Activated T-cell treated with anti-CD3 and anti-CD28 coated beads for 24 hours (primary cell): Measurements from ENCODE around the gene RSL1D1.
"Not testable (repeated sequence)": the region's sequence is repeated elsewhere in the genome, so short reads cannot be mapped to it uniquely, and the experiment has no call there.

Experiments
- DNase-seq: peaks from one replicate; pipeline ENCODE4 v3.0.0-alpha.2; 2020; ENCODE audit warnings: low read depth

The RSL1D1 gene

GRCh38 chr16:11797166-11797956, 54.0 kb downstream of the RSL1D1 start, which contains the start of gene ZC3H7A:
TSS of gene ZC3H7A (minus strand) at chr16:11797258. CDS start at chr16:11782354, 14,904 bp downstream.
- DNase-seq, result peak; percentile 90

GRCh38 chr16:11796227-11797165, 54.8 kb downstream of the RSL1D1 start:
- no peak for DNase-seq

GRCh38 chr16:11795887-11796226, 55.5 kb downstream of the RSL1D1 start:
- DNase-seq, result no peak

GRCh38 chr16:11794996-11795886, 56.1 kb downstream of the RSL1D1 start:
- no peak for DNase-seq

DNA sequence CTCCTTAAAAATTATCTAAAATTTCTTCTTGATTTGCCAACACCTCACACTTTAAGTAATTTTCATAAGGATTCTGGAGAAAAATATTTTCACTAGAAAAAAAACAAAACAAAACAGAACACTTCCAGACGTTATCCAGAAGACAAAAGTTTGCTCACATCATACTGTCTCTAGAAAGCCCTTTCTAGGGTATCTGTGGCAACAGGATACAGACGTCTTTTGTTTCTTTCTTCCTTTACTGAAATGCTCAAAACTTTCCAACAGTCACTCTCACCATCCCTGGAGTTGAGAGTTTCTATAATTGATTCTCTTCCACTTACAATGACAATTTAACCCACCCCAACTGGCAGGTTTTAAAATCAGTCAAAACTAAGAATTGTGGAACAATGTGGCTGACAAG, 56.9 kb downstream of the RSL1D1 start:
- DNase-seq, result no peak

- no peak for DNase-seq
Measured at GRCh38 chr16:11793840-11794239, 57.5 kb downstream of the RSL1D1 start.

- DNase-seq, result no peak
Measured at GRCh38 chr16:11792410-11793241, 58.7 kb downstream of the RSL1D1 start.

DNA sequence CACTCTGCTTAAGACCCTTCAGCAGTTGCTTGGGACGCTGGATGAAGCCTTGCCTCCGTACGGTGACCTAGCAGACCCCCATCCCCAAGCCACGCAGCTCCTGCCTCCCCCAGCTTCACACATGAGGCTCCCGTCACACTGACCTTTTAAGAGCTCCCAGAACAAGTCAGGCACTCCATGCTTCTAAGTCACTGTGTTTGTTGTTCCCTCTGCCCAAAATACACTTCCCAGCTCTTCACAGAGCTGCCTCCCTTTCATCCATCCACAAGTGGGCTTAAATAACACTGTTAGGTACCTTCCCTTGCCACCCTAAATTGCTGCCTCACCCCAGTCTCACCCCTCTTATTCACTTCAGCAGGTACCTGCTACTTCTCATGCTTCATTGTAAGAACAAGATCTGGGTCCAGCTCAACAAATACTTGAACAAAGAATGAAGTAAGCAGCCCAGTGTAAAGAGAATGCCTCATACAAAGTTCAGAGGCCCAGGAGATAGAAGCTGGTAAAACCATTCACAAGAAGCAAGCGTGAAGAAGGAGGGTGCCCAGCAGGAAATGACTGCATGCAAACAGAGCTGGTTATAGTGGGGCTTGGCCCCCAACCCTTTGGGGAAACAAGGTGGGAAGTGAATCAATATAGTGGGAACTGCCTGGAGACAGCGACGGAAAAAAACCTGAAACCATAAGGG, 60.1 kb downstream of the RSL1D1 start:
- no peak for DNase-seq

DNA sequence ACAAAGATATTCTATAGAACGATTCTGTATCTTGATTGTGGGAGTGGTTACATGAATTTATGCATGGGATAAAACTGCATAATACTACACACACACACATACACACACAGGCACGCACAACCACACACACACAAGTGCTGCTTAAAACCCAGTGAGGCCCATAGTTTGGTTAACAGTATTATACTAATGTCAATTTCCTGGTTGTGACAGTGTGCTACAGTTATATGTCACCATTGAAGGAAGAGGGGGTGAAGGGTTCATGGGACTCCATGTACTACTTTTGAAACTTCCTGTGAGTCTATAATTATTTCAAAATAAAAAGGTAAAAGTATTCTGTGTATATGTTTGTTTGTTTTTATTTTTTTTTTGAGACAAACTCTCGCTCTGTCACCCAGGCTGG, 62.4 kb downstream of the RSL1D1 start:
- DNase-seq, result no peak

DNA sequence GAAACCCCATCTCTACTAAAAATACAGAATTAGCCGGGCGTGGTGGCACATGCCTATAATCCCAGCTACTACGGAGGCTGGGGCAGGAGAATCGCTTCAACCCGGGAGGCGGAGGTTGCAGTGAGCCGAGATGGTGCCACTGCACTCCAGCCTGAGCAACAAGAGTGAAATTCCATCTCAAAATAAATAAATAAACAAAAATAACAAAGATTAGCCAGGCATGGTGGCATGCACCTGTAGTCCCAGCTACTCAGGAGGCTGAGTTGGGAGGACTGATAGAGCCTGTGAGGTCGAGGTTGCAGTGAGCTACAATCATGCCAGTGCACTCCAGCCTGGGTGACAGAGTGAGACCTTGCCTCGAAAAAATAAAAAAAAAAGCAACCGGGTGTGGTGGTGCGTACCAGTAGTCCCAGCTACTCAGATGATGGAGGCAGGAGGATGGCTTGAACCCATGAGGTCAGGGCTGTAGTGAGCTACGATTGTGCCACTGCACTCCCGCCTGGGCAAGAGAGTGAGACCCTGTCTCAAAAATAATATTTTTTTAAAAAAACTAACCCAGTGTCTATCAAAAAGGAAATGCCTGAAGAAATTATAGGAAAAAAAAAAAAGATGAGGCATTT, 66.3 kb downstream of the RSL1D1 start:
- DNase-seq, result not testable (repeated sequence)

- not testable (repeated sequence) for DNase-seq
Measured at GRCh38 chr16:11784381-11784780, 67.0 kb downstream of the RSL1D1 start.

GRCh38 chr16:11784038-11784369, 67.3 kb downstream of the RSL1D1 start:
- DNase-seq, result no peak
